ENCODE results near the gene MAPKAPK3. TPM values are rescaled to one million over a fixed set of nuclear protein-coding genes. Genes with fewer than 3 reads are reported as not detected.
"Not testable (repeated sequence)": the region's sequence is repeated elsewhere in the genome, so short reads cannot be mapped to it uniquely, and the experiment has no call there.

The MAPKAPK3 gene
- total and polyA plus RNA-seq, 2 of the 8 experiments (the other 6 are each of a cell fraction or from before 2014, with no cell fraction given) = 65.4 to 99.8 TPM

GRCh38 chr3:50665081-50665840, 48.3 kb downstream of the MAPKAPK3 start (continued):
- no peak for TF ChIP-seq YY1 (IDR thresholded peaks at IDR 0.05; ENCODE audit: low read depth, low read length)
- TF ChIP-seq BCL11A (IDR thresholded peaks at IDR 0.05; ENCODE audit: low read depth in 2 of 2, low read length in 2 of 2) = no peak
- TF ChIP-seq MAX (IDR thresholded peaks at IDR 0.05) = no peak
- TF ChIP-seq SRF (IDR thresholded peaks at IDR 0.05; ENCODE audit: low read depth, low read length) = no peak
- TF ChIP-seq JUND (IDR thresholded peaks at IDR 0.05; ENCODE audit: low read length) = no peak
- no peak for TF ChIP-seq ASH2L (IDR thresholded peaks at IDR 0.05; ENCODE audit: low read length)
- no peak for TF ChIP-seq TBP (IDR thresholded peaks at IDR 0.05; ENCODE audit: low read depth, low read length)
- TF ChIP-seq MAFK (IDR thresholded peaks at IDR 0.05; ENCODE audit: low read depth, low read length) = no peak

- not testable (repeated sequence) for H3K36me3 ChIP-seq (ENCODE audit: control insufficient read depth in 2 of 4, insufficient read depth in 4 of 4, low read length in 3 of 4); H4K20me1 ChIP-seq (replicated peaks in 1 of 2; ENCODE audit: control insufficient read depth in 1 of 2, insufficient read depth in 2 of 2, low read length in 2 of 2); H3K4me1 ChIP-seq (replicated peaks in 1 of 4; ENCODE audit: control insufficient read depth in 3 of 4, insufficient read depth in 4 of 4, low read length in 3 of 4); H3K23me2 ChIP-seq (ENCODE audit: low read depth, low read length); H3K14ac ChIP-seq (ENCODE audit: insufficient read length); H3K4ac ChIP-seq (replicated peaks; ENCODE audit: insufficient read length, low read depth, low read length); H3K9ac ChIP-seq (replicated peaks in 1 of 4; ENCODE audit: extremely low read depth in 1 of 4, low read depth in 3 of 4, low read length in 3 of 4); H3K9me3 ChIP-seq (ENCODE audit: insufficient read depth in 2 of 2, low read depth in 1 of 2, low read length in 1 of 2); H3K23ac ChIP-seq (ENCODE audit: insufficient read length); H3K18ac ChIP-seq (ENCODE audit: extremely low read depth, low read length); H2BK20ac ChIP-seq (ENCODE audit: low read length); H2BK120ac ChIP-seq (replicated peaks; ENCODE audit: low read depth, low read length); DNase-seq (ENCODE audit: low read depth in 1 of 2, low spot score in 2 of 2); H2BK15ac ChIP-seq (ENCODE audit: low read length); H2BK12ac ChIP-seq (ENCODE audit: low read depth, low read length); H3K27me3 ChIP-seq (replicated peaks in 1 of 4; ENCODE audit: control insufficient read depth in 3 of 4, extremely low read depth in 1 of 4, insufficient read depth in 3 of 4, low read length in 3 of 4); H4K8ac ChIP-seq (ENCODE audit: extremely low read depth, insufficient read depth, low read length); H3K79me1 ChIP-seq (ENCODE audit: low read depth, low read length); H3K56ac ChIP-seq (replicated peaks; ENCODE audit: insufficient read length, low read depth, low read length); H2BK5ac ChIP-seq (ENCODE audit: low read depth, low read length); H3K4me2 ChIP-seq (ENCODE audit: insufficient read depth in 1 of 2, low read depth in 2 of 2, low read length in 2 of 2); H2AFZ ChIP-seq (ENCODE audit: low read length); H3K4me3 ChIP-seq (ENCODE audit: extremely low read depth in 1 of 4, insufficient read depth in 2 of 4, low read depth in 3 of 4, low read length in 4 of 4); H2AK5ac ChIP-seq (ENCODE audit: low read depth, low read length); H4K5ac ChIP-seq (ENCODE audit: insufficient read length, low read depth, low read length); H3K79me2 ChIP-seq (ENCODE audit: control insufficient read depth in 1 of 2, insufficient read depth in 2 of 2, low read length in 2 of 2); H3K27ac ChIP-seq (ENCODE audit: low read depth, low read length); FAIRE-seq
- ChIA-PET CTCF (ENCODE audit: partially characterized antibody) (interaction anchor here (1.3 to 63.8 kb wide), 2 partner anchors 8 to 44 kb away, joined by 3 to 1262 read pairs; partner anchors contain the start of genes CISH and MAPKAPK3), POLR2A (ENCODE audit: partially characterized antibody) (interaction anchor here (0.6 to 0.9 kb wide), 2 partner anchors 11 to 13 kb away, joined by 3 read pairs; no protein-coding TSS in a partner anchor)
- H4K91ac ChIP-seq (replicated peaks; ENCODE audit: insufficient read length, low read length) = peak overlapping the region; percentile 35
- 91% methylated on average over 9 of the region's 9 CpGs; no CpG with 5 or more reads in 1 of the 2 experiments for WGBS, 2 experiments (ENCODE audit: extremely low coverage in 1 of 2, insufficient coverage in 1 of 2, insufficient read length in 1 of 2, insufficient replicate concordance in 2 of 2, low coverage in 1 of 2, low lambda C conversion rate in 2 of 2, missing lambda C conversion rate in 1 of 2)
Observed at GRCh38 chr3:50665841-50666115, 48.8 kb downstream of the MAPKAPK3 start.
